Thyroid gland (tissue), 4 donors: Measurements from ENCODE around the gene DIP2C. TPM values are rescaled to one million over a fixed set of nuclear protein-coding genes. Genes with fewer than 3 reads are reported as not detected.
"Not testable (repeated sequence)": the region's sequence is repeated elsewhere in the genome, so short reads cannot be mapped to it uniquely, and the experiment has no call there.

Experiments
- DNase-seq, 2 donors: peaks; one replicate each; pipeline ENCODE4 v3.0.0-alpha.2; 2019
- H3K27ac ChIP-seq, 3 donors: fragments of 200-600 bp; sonication (generic); 1 replicate in 2 of 3; 2 replicates in 1 of 3; pipeline ENCODE4 v1.5.1; 2016 to 2019; ENCODE audit warnings: mild to moderate bottlenecking in 1 of 3, moderate library complexity in 1 of 3
- H3K27me3 ChIP-seq: fragments of 200-600 bp; sonication (generic); one replicate; pipeline ENCODE4 v1.5.1; 2019
- H3K36me3 ChIP-seq, 2 donors: fragments of 200-600 bp; sonication (generic); one replicate each; pipeline ENCODE4 v1.5.1; 2016 to 2019
- H3K4me1 ChIP-seq, 2 donors: fragments of 200-600 bp; sonication (generic); one replicate each; pipeline ENCODE4 v1.5.1; 2017 to 2019
- H3K4me3 ChIP-seq, 3 donors: fragments of 200-600 bp; sonication (generic); replicated peaks in 1 of 3; 1 replicate in 2 of 3; 2 replicates in 1 of 3; pipeline ENCODE4 v1.5.1; 2016; ENCODE audit warnings: mild to moderate bottlenecking in 1 of 3
- H3K9me3 ChIP-seq: fragments of 200-600 bp; sonication (generic); one replicate; pipeline ENCODE4 v1.5.1; 2017
- POLR2A ChIP-seq, 2 donors: fragments of 450-650 bp; IDR thresholded peaks; one replicate each; pipeline ENCODE4 v1.6.1; 2017; ENCODE audit warnings: antibody characterized with exemption in 2 of 2, mild to moderate bottlenecking in 2 of 2, moderate library complexity in 1 of 2
- WGBS, 2 donors: methylation state at CpG; one replicate each; pipeline ENCODE4 v1.1.5; 2017; 5-methylcytosine and 5-hydroxymethylcytosine counted together
- intact Hi-C: fragments of 100-400 bp; cut with DNase I; formaldehyde crosslinking; loops from one replicate; pipeline ENCODE4 v1.15.1; 2023
- total RNA-seq, 4 donors: library from RNA; depleted of rRNA; stranded (reverse); fragments of >200 nt; gene quantifications; one replicate each; pipeline ENCODE4 v1.2.3, GENCODE V29; 2016
- TF ChIP-seq, protein P1 (sequence below), 6 experiments: fragments of 200-600 bp in 3 of 6; fragments of 450-650 bp in 3 of 6; sonication (generic) in 3 of 6; IDR thresholded peaks; one replicate each; pipeline ENCODE4 v1.5.1; 2016 to 2019; ENCODE audit warnings: antibody characterized with exemption in 6 of 6, mild to moderate bottlenecking in 2 of 6, inconsistent platforms in 1 of 6, moderate library complexity in 1 of 6

Gene DIP2C
- total RNA-seq, 4 donors from 2014 or later = 11.4 to 14.6 (median 12.3) TPM

- no peak for TF ChIP-seq POLR2A (IDR thresholded peaks at IDR 0.05)
- TF ChIP-seq, protein P1, sequence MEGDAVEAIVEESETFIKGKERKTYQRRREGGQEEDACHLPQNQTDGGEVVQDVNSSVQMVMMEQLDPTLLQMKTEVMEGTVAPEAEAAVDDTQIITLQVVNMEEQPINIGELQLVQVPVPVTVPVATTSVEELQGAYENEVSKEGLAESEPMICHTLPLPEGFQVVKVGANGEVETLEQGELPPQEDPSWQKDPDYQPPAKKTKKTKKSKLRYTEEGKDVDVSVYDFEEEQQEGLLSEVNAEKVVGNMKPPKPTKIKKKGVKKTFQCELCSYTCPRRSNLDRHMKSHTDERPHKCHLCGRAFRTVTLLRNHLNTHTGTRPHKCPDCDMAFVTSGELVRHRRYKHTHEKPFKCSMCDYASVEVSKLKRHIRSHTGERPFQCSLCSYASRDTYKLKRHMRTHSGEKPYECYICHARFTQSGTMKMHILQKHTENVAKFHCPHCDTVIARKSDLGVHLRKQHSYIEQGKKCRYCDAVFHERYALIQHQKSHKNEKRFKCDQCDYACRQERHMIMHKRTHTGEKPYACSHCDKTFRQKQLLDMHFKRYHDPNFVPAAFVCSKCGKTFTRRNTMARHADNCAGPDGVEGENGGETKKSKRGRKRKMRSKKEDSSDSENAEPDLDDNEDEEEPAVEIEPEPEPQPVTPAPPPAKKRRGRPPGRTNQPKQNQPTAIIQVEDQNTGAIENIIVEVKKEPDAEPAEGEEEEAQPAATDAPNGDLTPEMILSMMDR (IDR thresholded peaks at IDR 0.05) = no peak
- H3K27ac ChIP-seq = no peak overlapping the region
- peak in 1 of 2 donors; percentile 41 for DNase-seq
- no peaks in the 10 kb centered on the region for H3K9me3 ChIP-seq
- no peaks in the 10 kb centered on the region for H3K36me3 ChIP-seq
- H3K4me3 ChIP-seq = no peak overlapping the region
- intact Hi-C loops = no loop called here
- H3K27me3 ChIP-seq = no peaks in the 10 kb centered on the region
- H3K4me1 ChIP-seq = peaks cover 0 to 5% of the 10 kb centered on the region in 2 donors
- WGBS, 2 donors = 85 to 91% methylated on average over 9 of the region's 9 CpGs
Observed at GRCh38 chr10:586151-586550, 103.3 kb downstream of the DIP2C start.

GRCh38 chr10:585502-585901 lies 104.0 kb downstream of the DIP2C start:
- WGBS, 2 donors = 94 to 95% methylated on average over 7 of the region's 7 CpGs
- Histone ChIP-seq H3K36me3 (no peaks in the 10 kb centered on the region), H3K27me3 (no peaks in the 10 kb centered on the region), H3K9me3 (no peaks in the 10 kb centered on the region), H3K27ac (no peak overlapping the region), H3K4me3 (no peak overlapping the region), H3K4me1 (peaks cover 0 to 10% of the 10 kb centered on the region in 2 donors)
- no peak for DNase-seq
- TF ChIP-seq, protein P1 (IDR thresholded peaks at IDR 0.05) = no peak
- no peak for TF ChIP-seq POLR2A (IDR thresholded peaks at IDR 0.05)
- intact Hi-C loops = no loop called here

DNA sequence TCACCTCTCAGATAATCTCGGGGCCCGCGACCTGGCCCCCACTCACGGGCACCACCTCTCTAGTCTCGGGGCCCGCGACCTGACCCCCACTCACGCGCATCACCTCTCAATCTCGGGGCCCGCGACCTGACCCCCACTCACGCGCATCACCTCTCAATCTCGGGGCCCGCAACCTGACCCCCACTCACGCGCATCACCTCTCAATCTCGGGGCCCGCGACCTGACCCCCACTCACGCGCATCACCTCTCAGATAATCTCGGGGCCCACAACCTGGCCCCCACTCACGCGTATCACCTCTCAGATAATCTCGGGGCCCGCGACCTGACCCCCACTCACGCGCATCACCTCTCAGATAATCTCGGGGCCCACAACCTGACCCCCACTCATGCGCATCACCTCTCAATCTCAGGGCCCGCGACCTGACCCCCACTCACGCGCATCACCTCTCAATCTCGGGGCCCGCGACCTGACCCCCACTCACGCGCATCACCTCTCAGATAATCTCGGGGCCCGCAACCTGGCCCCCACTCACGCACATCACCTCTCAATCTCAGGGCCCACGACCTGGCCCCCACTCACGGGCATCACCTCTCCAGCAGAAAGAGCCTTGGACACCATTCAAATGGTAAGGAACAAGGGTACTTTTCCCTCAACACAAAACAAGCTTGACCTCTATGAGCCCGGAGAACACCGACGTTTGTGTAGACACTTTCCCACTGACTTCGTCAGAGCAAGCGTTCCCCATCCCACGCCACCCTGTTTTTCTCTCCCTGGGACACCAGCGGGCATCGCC lies 104.8 kb downstream of the DIP2C start:
- DNase-seq, intact Hi-C loops, H3K27me3 ChIP-seq, H3K9me3 ChIP-seq, H3K4me3 ChIP-seq, H3K36me3 ChIP-seq, H3K27ac ChIP-seq: not testable (repeated sequence)
- 93% methylated on average over 55 of the region's 55 CpGs for WGBS, 2 donors
- H3K4me1 ChIP-seq = peaks cover 0 to 12% of the 10 kb centered on the region in 2 donors

DNA sequence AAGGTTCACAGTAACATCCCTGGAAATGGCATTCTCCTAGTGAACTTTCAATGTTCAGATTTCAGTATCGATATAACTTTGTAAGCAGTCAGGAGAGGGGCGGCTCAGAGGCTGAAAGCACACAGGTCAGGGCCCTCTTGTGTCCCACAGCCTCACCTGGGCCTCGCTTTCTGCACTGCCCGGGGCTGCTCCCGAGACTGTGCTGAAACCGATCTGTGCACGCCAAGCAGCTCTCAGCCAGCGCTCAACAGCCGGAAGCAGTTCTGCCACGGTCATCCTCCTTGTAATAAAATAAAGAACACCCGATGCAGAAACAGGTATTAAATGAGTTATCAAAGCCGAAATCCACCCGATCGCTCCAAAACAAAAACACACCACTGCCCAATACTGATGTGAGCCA lies 106.0 kb downstream of the DIP2C start:
- Histone ChIP-seq H3K9me3 (no peaks in the 10 kb centered on the region), H3K4me1 (peaks cover 0 to 12% of the 10 kb centered on the region in 2 donors), H3K27ac (no peak overlapping the region), H3K36me3 (no peaks in the 10 kb centered on the region), H3K4me3 (no peak overlapping the region), H3K27me3 (no peaks in the 10 kb centered on the region)
- TF ChIP-seq POLR2A (IDR thresholded peaks at IDR 0.05) = no peak
- TF ChIP-seq, protein P1 (IDR thresholded peaks at IDR 0.05) = no peak
- DNase-seq = no peak
- 89 to 93% methylated on average over 13 to 14 of the region's 14 CpGs for WGBS, 2 donors
- intact Hi-C loops = no loop called here

DNA sequence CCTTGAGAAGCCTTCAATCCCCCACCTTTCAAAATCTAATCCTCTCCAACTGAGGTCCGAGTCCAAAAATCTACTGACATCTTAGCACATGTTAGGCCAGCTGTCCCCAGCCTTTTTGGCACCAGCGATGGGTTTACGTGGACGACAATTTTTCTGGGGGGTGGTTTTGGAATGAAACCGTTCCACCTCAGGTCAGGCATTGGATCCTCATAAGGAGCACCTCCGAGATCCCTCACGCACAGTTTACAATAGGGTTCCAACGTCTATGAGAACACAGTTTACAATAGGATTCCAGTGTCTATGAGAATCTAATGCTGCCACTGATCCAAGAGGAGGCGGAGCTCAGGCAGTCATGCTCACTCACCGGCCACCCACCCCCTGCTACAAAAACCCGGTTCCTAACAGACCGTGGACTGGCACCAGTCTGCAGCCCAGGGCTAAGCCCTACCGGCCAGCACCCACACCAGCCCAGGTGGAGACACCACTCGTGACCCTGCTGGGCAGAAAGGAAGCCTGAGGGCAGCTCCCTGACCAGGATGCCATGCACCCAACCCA lies 107.6 kb downstream of the DIP2C start:
- Histone ChIP-seq H3K27ac (no peak overlapping the region), H3K27me3 (no peaks in the 10 kb centered on the region), H3K9me3 (no peaks in the 10 kb centered on the region), H3K36me3 (no peaks in the 10 kb centered on the region), H3K4me3 (no peak overlapping the region), H3K4me1 (peaks cover 0 to 12% of the 10 kb centered on the region in 2 donors)
- DNase-seq = no peak
- TF ChIP-seq, protein P1 (IDR thresholded peaks at IDR 0.05) = no peak
- no peak for TF ChIP-seq POLR2A (IDR thresholded peaks at IDR 0.05)
- intact Hi-C loops = no loop called here
- WGBS, 2 donors = 91 to 93% methylated on average over 10 to 14 of the region's 14 CpGs
